Osteocyte (in vitro differentiated cells): ENCODE results near the gene CLDN16. TPM values are rescaled to one million over a fixed set of nuclear protein-coding genes. Genes with fewer than 3 reads are reported as not detected.

Experiments used
- DNase-seq: peaks from one replicate; pipeline ENCODE4 v3.0.0; 2021; ENCODE audit warnings: mixed read lengths; ENCODE audit not compliant: unreplicated experiment; ENCODE audit errors: extremely low spot score
- H3K27ac Mint-ChIP-seq: one replicate; pipeline ENCODE4 v1.8.0; 2021; ENCODE audit warnings: mild to moderate bottlenecking, mixed read lengths; ENCODE audit not compliant: unreplicated experiment
- H3K27me3 Mint-ChIP-seq: one replicate; pipeline ENCODE4 v1.8.0; 2021; ENCODE audit warnings: mixed read lengths; ENCODE audit not compliant: unreplicated experiment
- H3K36me3 Mint-ChIP-seq: one replicate; pipeline ENCODE4 v1.8.0; 2021; ENCODE audit warnings: mixed read lengths; ENCODE audit not compliant: unreplicated experiment
- H3K4me1 Mint-ChIP-seq: one replicate; pipeline ENCODE4 v1.8.0; 2021; ENCODE audit warnings: mixed read lengths; ENCODE audit not compliant: unreplicated experiment
- H3K4me3 Mint-ChIP-seq: one replicate; pipeline ENCODE4 v1.8.0; 2021; ENCODE audit warnings: mild to moderate bottlenecking, moderate library complexity, mixed read lengths; ENCODE audit not compliant: unreplicated experiment
- H3K9me3 Mint-ChIP-seq: one replicate; pipeline ENCODE4 v1.8.0; 2021; ENCODE audit warnings: mixed read lengths; ENCODE audit not compliant: unreplicated experiment
- CTCF ChIP-seq: fragments of 200-600 bp; sonication (generic); IDR thresholded peaks from 2 replicates; pipeline ENCODE4 v1.5.0; 2021; ENCODE audit warnings: antibody characterized with exemption, mild to moderate bottlenecking, moderate library complexity
- total RNA-seq: library from RNA; stranded (reverse); gene quantifications from 2 replicates; pipeline ENCODE4 v1.2.1, GENCODE V29; 2021

CLDN16 gene
- total RNA-seq, 1 donor from 2014 or later: not detected

- no peak for TF ChIP-seq CTCF
- H3K27me3 Mint-ChIP-seq: no peaks in the 10 kb centered on the region
These were observed 11.7 kb downstream of the CLDN16 start for GRCh38 chr3:190399677-190400076.

DNA sequence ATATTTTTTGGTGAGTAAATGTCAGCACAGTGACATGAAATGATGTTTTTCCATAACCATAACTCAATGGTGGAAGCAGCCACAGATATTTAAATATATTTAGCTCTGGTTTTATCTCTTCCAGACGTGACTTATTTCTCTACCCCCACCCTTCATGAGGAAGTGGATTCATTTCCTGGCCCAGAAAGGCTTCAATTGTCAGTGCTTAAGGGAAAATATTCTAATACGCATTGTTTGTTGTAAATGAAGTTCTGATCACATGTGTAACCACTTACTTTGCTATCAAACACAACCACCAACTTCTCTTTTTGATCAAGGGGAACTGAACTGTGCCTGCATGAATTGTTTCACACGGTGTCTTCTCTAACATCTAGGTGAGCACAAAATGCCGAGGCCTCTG is 14.0 kb downstream of the CLDN16 start:
- no peak for DNase-seq
- Mint-ChIP-seq H3K36me3 (no peaks in the 10 kb centered on the region), H3K4me1 (peaks cover 15% of the 10 kb centered on the region), H3K27me3 (no peaks in the 10 kb centered on the region), H3K4me3 (no peak overlapping the region), H3K27ac (no peak overlapping the region), H3K9me3 (no peaks in the 10 kb centered on the region)
- no peak for TF ChIP-seq CTCF

More at GRCh38 chr3:190399677-190400076, 11.7 kb downstream of the CLDN16 start:
- H3K36me3 Mint-ChIP-seq: no peaks in the 10 kb centered on the region
- no peak overlapping the region for H3K4me3 Mint-ChIP-seq
- no peak overlapping the region for H3K27ac Mint-ChIP-seq
- H3K4me1 Mint-ChIP-seq: peaks cover 15% of the 10 kb centered on the region
- DNase-seq: no peak
- no peaks in the 10 kb centered on the region for H3K9me3 Mint-ChIP-seq

DNA sequence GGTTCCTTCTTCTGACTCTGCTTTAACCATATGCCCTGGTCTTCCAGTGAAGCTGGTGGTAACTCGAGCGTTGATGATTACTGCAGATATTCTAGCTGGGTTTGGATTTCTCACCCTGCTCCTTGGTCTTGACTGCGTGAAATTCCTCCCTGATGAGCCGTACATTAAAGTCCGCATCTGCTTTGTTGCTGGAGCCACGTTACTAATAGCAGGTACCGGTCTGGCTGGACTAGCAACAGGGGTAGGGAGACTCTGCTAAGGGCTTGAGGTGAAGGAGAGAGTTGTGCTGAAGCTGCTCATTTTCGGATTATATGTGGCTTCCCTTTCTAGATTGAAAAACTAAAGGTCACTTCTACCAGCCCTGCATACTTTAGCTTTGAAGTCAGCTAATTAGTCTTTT is 16.8 kb downstream of the CLDN16 start:
- Mint-ChIP-seq H3K27me3 (no peaks in the 10 kb centered on the region), H3K4me1 (peaks cover 15% of the 10 kb centered on the region), H3K36me3 (no peaks in the 10 kb centered on the region), H3K27ac (no peak overlapping the region), H3K4me3 (no peak overlapping the region), H3K9me3 (no peaks in the 10 kb centered on the region)
- TF ChIP-seq CTCF: no peak
- no peak for DNase-seq

DNA sequence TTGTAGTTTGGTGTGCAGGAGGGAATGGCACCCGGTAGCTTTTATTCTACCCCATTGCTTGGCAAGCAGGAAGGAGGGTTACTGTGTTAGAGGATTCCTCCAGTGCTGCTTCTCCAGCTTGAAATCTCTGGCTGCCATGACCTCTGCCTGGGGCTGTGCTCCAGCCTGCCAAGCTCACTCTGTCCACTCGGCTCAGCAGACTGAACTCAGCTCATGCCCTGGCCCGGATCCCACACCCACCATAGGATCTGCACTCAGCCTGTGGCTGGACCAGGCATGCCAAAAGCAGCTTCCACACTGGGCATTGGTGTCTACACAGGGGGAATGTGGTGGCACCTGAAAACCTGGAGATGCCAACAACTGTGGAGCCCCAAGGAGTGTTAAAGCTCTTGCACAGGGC is 26.3 kb downstream of the CLDN16 start:
- H3K9me3 Mint-ChIP-seq: peaks cover 8% of the 10 kb centered on the region
- H3K4me1 Mint-ChIP-seq: peaks cover 6% of the 10 kb centered on the region
- H3K36me3 Mint-ChIP-seq: no peaks in the 10 kb centered on the region
- no peak for DNase-seq
- H3K4me3 Mint-ChIP-seq: no peak overlapping the region
- TF ChIP-seq CTCF: no peak
- no peak overlapping the region for H3K27ac Mint-ChIP-seq
- no peaks in the 10 kb centered on the region for H3K27me3 Mint-ChIP-seq

GRCh38 chr3:190424108-190424477 is 36.1 kb downstream of the CLDN16 start:
- Mint-ChIP-seq H3K4me3 (no peak overlapping the region), H3K4me1 (peaks cover 2% of the 10 kb centered on the region), H3K36me3 (no peaks in the 10 kb centered on the region), H3K27me3 (no peaks in the 10 kb centered on the region), H3K9me3 (no peaks in the 10 kb centered on the region), H3K27ac (no peak overlapping the region)
- TF ChIP-seq CTCF: no peak
- no peak for DNase-seq
